HCEC 1CT (cell line): ENCODE data around the gene ANK3.
A peak's percentile ranks its signal among the peaks of the same experiment; 100 is the strongest.

Source experiments
- DNase-seq: peaks from one replicate; pipeline ENCODE4 v3.0.0-alpha.2; 2017

Gene ANK3

DNA sequence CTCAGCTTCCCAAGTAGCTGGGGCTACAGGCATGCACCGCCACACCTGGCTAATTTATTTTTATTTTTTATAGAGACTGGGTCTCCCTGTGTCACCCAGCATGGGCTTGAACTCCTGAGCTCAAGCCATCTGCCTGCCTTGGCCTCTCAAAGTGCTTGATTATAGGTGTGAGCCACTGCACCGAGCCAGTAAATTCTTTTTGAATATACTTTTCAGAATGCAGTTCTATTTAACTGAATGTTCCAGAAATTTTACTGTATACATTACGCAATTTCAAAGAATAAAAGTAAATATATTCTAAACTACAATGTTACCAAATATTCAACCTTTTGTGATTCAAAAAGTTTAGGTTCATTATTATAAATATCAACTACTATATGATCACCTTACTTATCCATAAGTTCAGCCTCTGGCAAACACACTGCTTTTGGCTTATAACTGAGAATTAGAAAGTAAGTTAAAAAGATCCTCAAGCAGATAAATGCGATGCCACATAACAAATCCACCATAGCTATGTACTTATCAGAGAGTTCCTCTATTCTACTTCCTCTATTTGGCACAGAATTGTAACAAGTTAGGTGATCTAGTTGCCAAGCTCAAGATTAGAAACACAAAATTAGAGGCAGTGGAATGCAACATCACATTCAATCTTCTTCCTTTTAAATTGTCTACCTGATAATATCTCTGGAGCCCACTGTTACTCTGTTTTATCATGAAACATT is 118.2 kb downstream of the ANK3 start:
- DNase-seq, result no peak

GRCh38 chr10:60270426-60270825 is 119.2 kb downstream of the ANK3 start:
- DNase-seq, result peak; percentile 43

- no peak for DNase-seq
Measured at GRCh38 chr10:60267802-60268201, 121.9 kb downstream of the ANK3 start.

DNA sequence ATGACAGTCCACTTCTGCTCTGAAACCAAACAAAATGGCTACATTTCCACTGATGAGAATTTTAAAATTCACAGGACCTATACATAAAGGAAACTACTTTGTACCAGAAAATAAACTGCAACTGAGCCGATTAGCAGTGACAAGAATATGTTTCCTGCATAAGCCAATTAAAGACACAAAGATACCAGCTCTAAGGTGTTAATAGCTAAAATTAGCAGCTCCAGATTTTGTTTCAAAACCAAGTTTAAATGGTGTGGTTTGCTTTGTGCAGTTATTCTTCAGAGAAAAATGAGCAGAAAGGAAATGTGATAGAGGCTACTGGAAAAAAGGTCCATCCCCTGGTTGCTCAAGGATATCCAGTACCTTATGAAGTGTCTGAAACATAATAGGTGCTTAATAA is 123.2 kb downstream of the ANK3 start:
- no peak for DNase-seq

GRCh38 chr10:60262647-60263126 is 127.0 kb downstream of the ANK3 start:
- DNase-seq, result no peak

GRCh38 chr10:60260321-60260720 is 129.4 kb downstream of the ANK3 start:
- DNase-seq, result no peak

DNA sequence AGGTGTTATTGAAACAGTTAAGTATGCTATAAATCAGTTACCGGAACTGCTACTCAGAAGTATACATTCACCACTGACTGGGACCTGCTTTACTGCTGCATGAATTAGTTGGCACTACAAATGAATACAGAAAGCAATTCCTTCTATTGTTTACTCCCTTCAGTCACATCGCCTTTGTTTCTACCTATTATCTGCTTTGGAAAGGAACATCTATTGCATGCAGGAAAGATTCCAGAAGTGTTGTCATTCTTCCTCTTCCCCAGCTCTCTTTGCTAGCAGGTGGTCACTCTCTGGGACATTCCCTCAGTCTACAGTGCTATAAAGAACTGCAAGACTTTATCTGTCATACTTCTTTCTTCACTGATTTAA is 131.3 kb downstream of the ANK3 start:
- DNase-seq, result no peak

- DNase-seq, result no peak
Measured at GRCh38 chr10:60257767-60258428, 131.8 kb downstream of the ANK3 start.

DNA sequence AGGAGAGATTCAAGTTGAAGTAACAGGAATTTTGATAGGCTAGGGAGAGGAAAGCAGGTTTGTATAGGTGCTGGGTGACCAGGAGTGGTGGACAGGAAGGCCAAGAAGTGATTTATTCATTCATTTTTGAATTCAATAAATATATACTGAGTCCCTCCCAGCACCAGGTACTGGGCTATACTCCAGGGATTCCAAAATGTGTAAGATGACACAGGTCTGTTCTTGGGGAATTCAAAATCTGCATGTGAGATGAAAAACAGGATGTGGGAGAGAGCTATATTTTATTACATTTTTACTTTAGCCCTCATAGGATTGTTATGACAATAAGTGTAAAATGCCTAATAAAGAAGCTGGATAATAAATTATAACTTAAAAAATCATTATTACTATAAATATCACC is 134.9 kb downstream of the ANK3 start:
- no peak for DNase-seq

DNA sequence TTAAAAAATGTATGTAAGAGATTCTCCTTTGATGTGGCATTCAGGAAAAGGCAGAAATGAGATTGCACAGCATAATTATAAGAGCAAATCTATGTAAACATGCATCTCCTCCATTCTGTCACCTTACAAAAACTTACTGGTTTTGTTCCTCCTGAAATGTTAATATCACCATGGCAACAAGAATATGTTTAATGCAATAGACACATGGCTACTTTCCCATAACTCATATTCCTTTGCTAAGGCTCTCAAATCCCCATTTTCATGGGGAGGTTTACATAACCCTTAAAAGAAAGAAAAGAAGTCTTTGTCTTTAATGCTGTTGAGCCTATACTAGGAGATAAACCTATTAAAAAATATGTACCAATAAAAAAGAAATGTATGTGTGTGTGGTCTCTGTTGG is 136.2 kb downstream of the ANK3 start:
- no peak for DNase-seq

DNA sequence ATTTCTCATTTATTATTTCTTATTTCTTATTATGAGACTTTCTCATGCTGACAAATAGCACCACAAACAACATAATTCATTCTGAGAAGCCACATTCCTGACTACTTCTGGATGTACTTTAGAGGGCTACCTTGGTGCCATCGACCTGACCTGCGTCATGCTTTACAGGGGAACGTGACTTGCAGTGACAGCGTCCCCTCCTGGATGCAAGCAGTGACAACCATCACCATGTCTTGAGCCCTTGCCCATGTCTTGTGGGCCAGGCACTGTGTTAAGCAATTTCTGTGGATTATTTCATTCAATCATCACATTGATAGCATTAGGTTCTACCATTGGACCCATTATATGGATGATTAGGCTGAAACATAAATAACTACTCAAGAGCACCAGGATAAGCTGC is 137.0 kb downstream of the ANK3 start:
- no peak for DNase-seq

GRCh38 chr10:60246382-60246781 is 143.3 kb downstream of the ANK3 start:
- no peak for DNase-seq

DNA sequence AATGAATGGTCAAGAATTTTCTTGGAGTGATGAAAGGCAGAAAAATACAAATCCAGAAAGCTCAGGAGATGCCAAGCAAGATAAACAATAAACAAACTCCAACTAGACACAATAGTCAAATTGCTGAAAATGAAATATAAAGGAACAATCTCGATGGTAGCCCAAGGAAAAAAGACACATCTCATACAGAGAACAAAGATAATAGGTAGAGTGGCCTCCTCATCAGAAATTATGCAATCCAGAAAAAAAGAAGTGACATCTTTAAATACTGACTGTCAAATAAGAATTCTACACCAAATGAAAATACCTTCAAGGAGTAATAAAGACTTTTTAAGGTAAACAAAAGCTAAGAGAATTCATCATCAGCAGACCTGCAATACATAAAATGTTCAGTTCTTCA is 150.4 kb downstream of the ANK3 start:
- no peak for DNase-seq

- no peak for DNase-seq
Measured at GRCh38 chr10:60238759-60239100, 150.9 kb downstream of the ANK3 start.

DNA sequence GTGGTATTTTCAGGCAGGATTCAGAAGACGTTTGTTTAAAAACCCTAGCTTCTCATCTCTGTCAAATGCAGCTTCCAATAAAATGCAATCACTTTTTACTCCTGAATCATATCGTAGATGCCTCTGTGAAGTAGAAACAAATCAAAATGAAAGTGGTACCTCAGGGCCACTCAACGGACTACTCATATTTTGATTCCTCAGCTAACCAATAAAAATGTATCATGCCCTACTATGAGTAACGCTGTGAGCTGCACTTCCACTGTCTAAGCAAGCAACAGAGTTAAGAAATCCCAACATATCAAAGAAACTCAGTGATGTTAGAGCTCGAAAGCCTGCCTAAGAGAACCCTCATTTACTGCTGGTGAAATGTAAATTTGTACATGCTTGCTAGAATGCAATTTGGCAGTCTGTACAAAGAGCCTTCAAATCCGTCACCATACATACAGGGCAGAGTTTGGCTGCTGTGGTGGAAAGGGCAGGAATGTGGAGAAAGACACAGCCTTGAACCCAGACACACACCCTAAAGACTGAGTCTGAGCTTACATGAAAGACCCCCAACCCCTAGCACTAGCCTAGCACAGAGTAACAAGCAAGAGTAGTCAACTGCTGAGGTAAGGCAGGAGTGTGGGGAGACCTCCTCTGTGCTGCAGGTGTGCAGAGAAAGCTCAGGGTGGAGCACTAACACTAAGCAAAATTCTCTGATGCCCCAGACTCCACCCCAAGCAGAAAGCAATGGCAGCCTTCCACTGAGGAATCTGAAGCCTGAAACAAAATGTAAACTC is 151.5 kb downstream of the ANK3 start:
- peak; percentile 43 for DNase-seq

DNA sequence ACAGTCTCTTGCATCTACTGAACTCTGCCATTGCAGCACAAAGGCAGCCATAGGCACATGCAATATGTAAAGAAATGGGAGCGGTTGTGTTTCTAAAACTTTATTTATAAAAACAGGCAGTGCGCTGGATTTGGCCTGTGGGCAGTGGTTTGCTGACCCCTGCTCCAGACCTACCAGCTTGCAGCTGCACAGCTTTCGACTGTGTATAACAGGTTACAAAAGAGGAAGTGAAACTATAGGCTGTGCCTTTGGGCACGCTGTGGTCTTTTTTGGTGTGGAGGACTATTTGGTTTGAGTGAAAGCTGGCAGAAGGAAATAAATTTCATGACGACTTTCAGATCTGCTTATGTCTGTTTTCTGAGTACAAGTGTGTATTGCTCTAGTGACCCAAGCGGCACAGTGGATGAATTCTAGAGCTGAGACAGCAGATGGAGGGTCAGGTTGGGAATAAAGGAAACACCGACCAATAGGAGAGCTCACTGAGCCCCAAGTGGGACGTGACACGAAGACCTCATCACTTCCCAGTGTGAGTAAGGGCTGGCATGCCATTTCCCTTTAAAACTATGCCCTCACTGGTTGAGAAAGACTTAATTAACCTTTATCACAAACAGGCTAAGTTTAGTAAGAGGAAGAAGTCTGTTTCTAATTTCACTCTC is 152.7 kb downstream of the ANK3 start:
- no peak for DNase-seq

DNA sequence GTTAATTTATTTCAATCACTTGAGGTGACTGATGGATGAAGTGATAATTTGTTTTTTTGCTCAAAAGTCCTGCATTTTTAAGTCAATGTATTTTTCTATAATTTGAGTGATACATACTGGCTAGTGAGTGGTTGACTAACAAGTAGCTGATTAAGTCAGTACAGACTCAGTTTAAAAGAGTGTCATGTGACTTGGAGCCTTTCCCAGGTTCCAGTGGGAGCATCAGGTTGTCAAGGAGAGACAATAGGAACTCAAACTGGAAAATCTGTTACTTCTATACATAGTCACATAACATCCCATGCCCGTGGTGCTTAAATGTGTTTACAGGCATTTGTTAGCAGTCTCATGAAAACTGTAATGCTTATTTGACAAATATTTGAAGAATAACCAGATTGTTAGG is 154.7 kb downstream of the ANK3 start:
- no peak for DNase-seq

- DNase-seq, result no peak
Measured at GRCh38 chr10:60234551-60234950, 155.1 kb downstream of the ANK3 start.

GRCh38 chr10:60230892-60231291 is 158.8 kb downstream of the ANK3 start:
- DNase-seq, result peak; percentile 19

DNA sequence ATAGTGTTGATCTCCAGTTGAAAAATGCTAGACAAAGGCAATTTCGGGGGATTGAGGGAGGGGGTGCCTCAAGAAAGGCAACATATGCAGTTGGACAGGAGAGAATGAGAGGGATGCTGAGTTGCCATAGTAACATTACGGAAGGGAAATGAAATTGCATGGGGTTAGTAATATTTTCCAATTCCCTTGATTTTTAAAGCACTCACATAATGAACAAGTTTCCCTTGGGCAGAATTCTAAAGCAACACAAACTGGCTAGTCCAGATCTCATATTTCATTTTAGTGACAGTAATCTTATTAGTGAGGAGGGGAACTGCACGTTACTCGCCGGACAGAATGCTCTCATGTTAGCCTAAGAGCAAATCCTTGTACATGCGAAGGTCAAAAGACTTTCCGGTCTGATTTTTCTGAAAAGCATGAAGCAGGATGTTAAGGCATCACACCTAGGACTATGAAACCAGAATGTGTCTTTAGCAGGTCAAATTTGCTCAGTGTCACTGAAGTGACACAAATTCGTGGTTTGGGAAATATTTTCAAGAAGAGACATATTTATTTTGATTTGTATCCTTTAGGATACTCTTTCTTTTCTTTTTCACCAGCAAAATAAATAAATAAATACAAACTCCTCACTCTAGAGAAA is 165.5 kb downstream of the ANK3 start:
- DNase-seq, result no peak

DNA sequence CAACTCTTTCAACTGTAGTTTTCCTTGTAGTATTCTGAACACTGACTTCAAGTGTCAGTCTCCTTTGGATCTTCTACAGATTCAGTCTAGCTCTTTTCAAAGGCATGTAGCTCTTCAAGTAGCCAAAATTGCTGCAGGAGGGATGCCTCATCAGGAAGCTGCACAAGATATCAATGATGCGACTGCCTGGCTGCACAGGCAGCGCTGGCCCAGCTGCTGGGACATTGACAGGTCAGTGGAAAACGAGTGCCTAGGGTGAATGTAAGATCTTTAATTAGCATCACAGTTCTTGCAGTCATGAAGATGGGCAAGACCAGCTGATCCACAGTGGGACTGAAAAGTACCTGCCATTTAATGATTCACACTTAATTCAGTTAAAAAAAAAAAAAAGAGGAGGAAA is 167.6 kb downstream of the ANK3 start:
- no peak for DNase-seq

DNA sequence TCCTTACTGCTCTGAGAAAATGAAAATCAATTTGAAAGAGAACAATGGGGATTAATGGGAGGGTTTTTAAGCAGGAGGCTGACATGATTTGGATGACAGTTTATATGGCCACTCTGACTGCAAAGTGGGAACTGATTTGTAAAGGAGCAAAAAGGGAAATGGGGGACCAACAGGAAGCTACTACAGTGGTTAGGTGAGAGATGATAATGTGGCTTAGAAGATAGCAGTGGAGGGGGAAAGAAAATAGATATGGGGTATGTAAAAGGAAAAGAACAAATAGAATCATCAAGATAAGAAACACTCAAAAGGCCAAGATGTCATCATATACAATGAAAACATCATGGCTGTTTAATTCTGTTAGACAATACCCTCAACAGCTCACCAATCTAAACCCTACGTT is 177.5 kb downstream of the ANK3 start:
- DNase-seq, result no peak
